ES-I3 (cell line): ENCODE measurements around the gene AP5Z1.

Experiments
- H3K36me3 ChIP-seq: 2 replicates; pipeline ENCODE4 v1.6.1; 2013; ENCODE audit warnings: mild to moderate bottlenecking, low read length, control low read depth, moderate library complexity; ENCODE audit not compliant: insufficient read depth
- H3K4me1 ChIP-seq: 2 replicates; pipeline ENCODE4 v1.6.1; 2013; ENCODE audit warnings: mild to moderate bottlenecking, control low read depth, low read length; ENCODE audit not compliant: insufficient read depth
- H3K9ac ChIP-seq: 2 replicates; pipeline ENCODE4 v1.6.1; 2013; ENCODE audit warnings: low read depth, mild to moderate bottlenecking, low read length, moderate library complexity
- H3K9me3 ChIP-seq: 2 replicates; pipeline ENCODE4 v1.6.1; 2013; ENCODE audit warnings: mild to moderate bottlenecking, low read length, moderate library complexity; ENCODE audit not compliant: control insufficient read depth, insufficient read depth

AP5Z1 gene

GRCh38 chr7:4775250-4775847 lies at the start of gene AP5Z1:
Gene AP5Z1 (plus strand): TSS chr7:4775623. CDS start chr7:4775716, 93 bp downstream.
- Histone ChIP-seq H3K9me3 (no peaks in the 10 kb centered on the region), H3K9ac (peak within 1 kb of the TSS; percentile 69), H3K4me1 (peaks cover 3% of the 10 kb centered on the region; the same call in 1 of the 2 replicates), H3K36me3 (no peaks in the 10 kb centered on the region)

GRCh38 chr7:4725850-4726450 lies 49.5 kb upstream of the AP5Z1 start:
- Histone ChIP-seq H3K9me3 (no peaks in the 10 kb centered on the region), H3K9ac (no peak overlapping the region), H3K36me3 (no peaks in the 10 kb centered on the region), H3K4me1 (peaks cover 6% of the 10 kb centered on the region; the same call in 1 of the 2 replicates)

GRCh38 chr7:4726566-4726965 lies 48.9 kb upstream of the AP5Z1 start:
- peaks cover 6% of the 10 kb centered on the region; the same call in 1 of the 2 replicates for H3K4me1 ChIP-seq
- no peak overlapping the region for H3K9ac ChIP-seq
- no peaks in the 10 kb centered on the region for H3K36me3 ChIP-seq
- no peaks in the 10 kb centered on the region for H3K9me3 ChIP-seq

- H3K9me3 ChIP-seq = no peaks in the 10 kb centered on the region
- H3K36me3 ChIP-seq = no peaks in the 10 kb centered on the region
- no peak overlapping the region for H3K9ac ChIP-seq
- peaks cover 6% of the 10 kb centered on the region; the same call in 1 of the 2 replicates for H3K4me1 ChIP-seq
These were observed 47.3 kb upstream of the AP5Z1 start for GRCh38 chr7:4727914-4728705.

- Histone ChIP-seq H3K36me3 (no peaks in the 10 kb centered on the region), H3K9me3 (no peaks in the 10 kb centered on the region), H3K9ac (no peak overlapping the region), H3K4me1 (peaks cover 6% of the 10 kb centered on the region; the same call in 1 of the 2 replicates)
These were observed 46.2 kb upstream of the AP5Z1 start for GRCh38 chr7:4729266-4729665.

- Histone ChIP-seq H3K36me3 (no peaks in the 10 kb centered on the region), H3K4me1 (peaks cover 6% of the 10 kb centered on the region; the same call in 1 of the 2 replicates), H3K9me3 (no peaks in the 10 kb centered on the region), H3K9ac (no peak overlapping the region)
These were observed 45.1 kb upstream of the AP5Z1 start for GRCh38 chr7:4730276-4730675.

GRCh38 chr7:4730971-4731370 lies 44.5 kb upstream of the AP5Z1 start:
- Histone ChIP-seq H3K36me3 (no peaks in the 10 kb centered on the region), H3K9ac (no peak overlapping the region), H3K9me3 (no peaks in the 10 kb centered on the region), H3K4me1 (peaks cover 1% of the 10 kb centered on the region; the same call in 1 of the 2 replicates)

GRCh38 chr7:4731803-4732202 lies 43.6 kb upstream of the AP5Z1 start:
- H3K36me3 ChIP-seq = no peaks in the 10 kb centered on the region
- no peaks in the 10 kb centered on the region for H3K4me1 ChIP-seq
- H3K9me3 ChIP-seq = no peaks in the 10 kb centered on the region
- no peak overlapping the region for H3K9ac ChIP-seq

GRCh38 chr7:4733936-4734528 lies 41.4 kb upstream of the AP5Z1 start:
- H3K9ac ChIP-seq = no peak overlapping the region
- H3K4me1 ChIP-seq = peaks cover 5% of the 10 kb centered on the region; the same call in 1 of the 2 replicates
- no peaks in the 10 kb centered on the region for H3K36me3 ChIP-seq
- no peaks in the 10 kb centered on the region for H3K9me3 ChIP-seq

- Histone ChIP-seq H3K4me1 (peaks cover 10% of the 10 kb centered on the region; the same call in 1 of the 2 replicates), H3K9me3 (no peaks in the 10 kb centered on the region), H3K36me3 (no peaks in the 10 kb centered on the region), H3K9ac (no peak overlapping the region)
These were observed 40.7 kb upstream of the AP5Z1 start for GRCh38 chr7:4734587-4735345.

- peaks cover 10% of the 10 kb centered on the region; the same call in 1 of the 2 replicates for H3K4me1 ChIP-seq
- no peaks in the 10 kb centered on the region for H3K9me3 ChIP-seq
- no peaks in the 10 kb centered on the region for H3K36me3 ChIP-seq
- no peak overlapping the region for H3K9ac ChIP-seq
These were observed 38.1 kb upstream of the AP5Z1 start for GRCh38 chr7:4737300-4737699.

- H3K9me3 ChIP-seq = no peaks in the 10 kb centered on the region
- peak overlapping the region; percentile 34; the same call in 1 of the 2 replicates for H3K9ac ChIP-seq
- peaks cover 10% of the 10 kb centered on the region; the same call in 1 of the 2 replicates for H3K4me1 ChIP-seq
- no peaks in the 10 kb centered on the region for H3K36me3 ChIP-seq
These were observed 36.5 kb upstream of the AP5Z1 start for GRCh38 chr7:4738711-4739527.

- peaks cover 10% of the 10 kb centered on the region; the same call in 1 of the 2 replicates for H3K4me1 ChIP-seq
These were observed 35.9 kb upstream of the AP5Z1 start for GRCh38 chr7:4739528-4739992.

More at GRCh38 chr7:4739528-4739992, 35.9 kb upstream of the AP5Z1 start:
- Histone ChIP-seq H3K36me3 (no peaks in the 10 kb centered on the region), H3K9ac (no peak overlapping the region; the same call in 1 of the 2 replicates), H3K9me3 (no peaks in the 10 kb centered on the region)
